Activated naive CD4-positive, alpha-beta T cell treated with anti-CD3 and anti-CD28 coated beads, Interleukin-2, amount 50 U/mL, for 24 hours (primary cell): Measurements from ENCODE around the gene TCEA3.
"Not testable (repeated sequence)": the region's sequence is repeated elsewhere in the genome, so short reads cannot be mapped to it uniquely, and the experiment has no call there.

Source experiments
- H3K27ac Mint-ChIP-seq: one replicate; pipeline ENCODE4 v1.8.0; 2021; ENCODE audit warnings: mild to moderate bottlenecking, mixed read lengths
- H3K27me3 Mint-ChIP-seq: one replicate; pipeline ENCODE4 v1.8.0; 2021; ENCODE audit warnings: mixed read lengths
- H3K36me3 Mint-ChIP-seq: one replicate; pipeline ENCODE4 v1.8.0; 2021; ENCODE audit warnings: mixed read lengths
- H3K4me1 Mint-ChIP-seq: one replicate; pipeline ENCODE4 v1.8.0; 2021; ENCODE audit warnings: mixed read lengths
- H3K4me3 Mint-ChIP-seq: one replicate; pipeline ENCODE4 v1.8.0; 2021; ENCODE audit warnings: mild to moderate bottlenecking, mixed read lengths
- H3K9me3 Mint-ChIP-seq: one replicate; pipeline ENCODE4 v1.8.0; 2021; ENCODE audit warnings: mixed read lengths

TCEA3 gene

DNA sequence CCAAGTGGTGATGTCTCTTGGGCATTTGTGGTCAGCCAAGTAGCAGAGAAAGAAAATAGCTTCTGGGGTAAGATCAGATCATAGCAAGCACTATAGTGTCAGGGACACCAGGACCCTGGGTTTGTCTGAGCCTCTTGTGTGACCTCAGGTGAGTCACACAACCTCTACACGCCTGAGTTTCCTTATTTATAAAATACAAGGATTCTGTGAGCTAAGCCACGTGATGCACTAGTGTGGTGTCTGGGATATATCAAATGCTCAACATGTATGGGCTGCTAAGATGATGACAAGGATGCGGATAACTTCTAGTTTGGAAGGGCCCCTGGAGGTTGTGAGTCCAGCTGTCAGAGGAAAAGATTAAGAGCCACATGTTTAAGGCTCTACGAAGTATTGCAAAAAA lies 30.4 kb downstream of the TCEA3 start:
- H3K27ac Mint-ChIP-seq: no peak overlapping the region
- H3K36me3 Mint-ChIP-seq: peaks cover 5% of the 10 kb centered on the region
- H3K4me1 Mint-ChIP-seq: no peaks in the 10 kb centered on the region
- H3K27me3 Mint-ChIP-seq: no peaks in the 10 kb centered on the region
- H3K9me3 Mint-ChIP-seq: no peaks in the 10 kb centered on the region
- H3K4me3 Mint-ChIP-seq: no peak overlapping the region

DNA sequence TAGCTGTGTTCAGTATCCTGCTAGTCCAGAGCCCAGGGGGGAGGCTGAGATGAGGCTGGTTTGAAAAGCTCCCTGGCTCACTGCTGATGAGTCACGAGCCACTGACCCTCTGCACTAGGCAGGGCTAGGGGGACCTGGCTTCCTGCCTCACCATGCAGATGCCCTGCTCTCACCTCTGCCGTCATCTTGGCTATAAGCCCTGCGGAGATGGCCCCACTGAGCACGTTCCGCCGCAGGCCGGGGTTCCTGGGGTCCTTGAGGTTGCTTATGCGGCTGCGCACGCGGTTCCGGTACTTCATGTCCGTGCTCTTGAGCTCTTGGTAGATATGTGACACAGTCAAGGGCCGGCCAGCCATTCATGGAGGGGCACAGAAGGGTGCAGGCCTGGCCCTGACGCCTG lies 30.8 kb downstream of the TCEA3 start:
- peaks cover 5% of the 10 kb centered on the region for H3K36me3 Mint-ChIP-seq
- no peaks in the 10 kb centered on the region for H3K9me3 Mint-ChIP-seq
- no peak overlapping the region for H3K4me3 Mint-ChIP-seq
- H3K27me3 Mint-ChIP-seq: no peaks in the 10 kb centered on the region
- H3K27ac Mint-ChIP-seq: no peak overlapping the region
- no peaks in the 10 kb centered on the region for H3K4me1 Mint-ChIP-seq

DNA sequence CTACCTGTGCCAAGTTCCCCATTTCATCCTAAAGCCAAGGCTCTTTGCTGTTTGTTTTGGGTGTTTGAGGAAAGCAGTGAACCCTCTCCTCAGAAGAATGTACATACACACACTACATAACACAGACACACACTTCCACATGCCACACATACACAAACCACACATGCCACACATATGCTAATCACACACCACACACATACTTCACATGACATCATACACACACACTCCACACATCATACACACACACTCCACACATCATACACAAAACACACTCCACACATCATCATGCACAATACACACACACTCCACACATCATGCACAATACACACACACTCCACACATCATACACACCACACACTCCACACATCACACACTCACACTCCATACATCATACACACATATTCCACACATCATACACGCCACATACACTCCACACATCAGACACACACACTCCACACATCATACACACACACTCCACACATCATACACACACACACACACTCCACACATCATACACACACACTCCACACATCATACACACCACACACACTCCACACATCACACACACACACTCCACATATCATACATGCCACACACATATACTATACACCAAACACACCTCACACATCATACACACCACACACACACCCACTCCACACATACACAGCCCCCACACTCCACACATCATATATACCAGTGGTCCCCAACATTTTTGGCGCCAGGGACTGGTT lies 32.3 kb downstream of the TCEA3 start:
- no peaks in the 10 kb centered on the region for H3K9me3 Mint-ChIP-seq
- no peak overlapping the region for H3K4me3 Mint-ChIP-seq
- no peaks in the 10 kb centered on the region for H3K4me1 Mint-ChIP-seq
- H3K27me3 Mint-ChIP-seq: no peaks in the 10 kb centered on the region
- H3K36me3 Mint-ChIP-seq: peaks cover 5% of the 10 kb centered on the region
- no peak overlapping the region for H3K27ac Mint-ChIP-seq

DNA sequence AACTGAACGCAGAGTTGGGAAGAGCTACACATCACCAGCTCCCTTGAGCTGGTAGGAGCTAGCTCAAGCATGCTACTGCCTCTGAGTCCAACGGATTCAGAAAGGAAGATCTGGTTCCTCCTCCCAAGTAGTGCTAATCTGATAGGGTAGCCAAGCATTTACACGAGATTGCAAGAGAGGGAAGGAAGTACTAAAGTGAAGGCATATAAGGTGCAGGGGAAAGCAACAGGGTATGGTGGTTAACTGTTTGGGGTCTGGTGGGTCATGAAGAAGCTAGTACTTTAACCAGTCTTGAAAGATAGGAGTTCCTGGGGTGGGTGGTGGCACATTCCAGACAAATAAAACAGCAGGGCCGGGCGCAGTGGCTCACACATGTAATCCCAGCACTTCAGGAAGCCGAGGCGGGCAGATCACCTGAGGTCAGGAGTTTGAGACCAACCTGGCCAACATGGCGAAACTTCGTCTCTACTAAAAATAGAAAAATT lies 34.7 kb downstream of the TCEA3 start:
- H3K27ac Mint-ChIP-seq: no peak overlapping the region
- H3K36me3 Mint-ChIP-seq: peaks cover 5% of the 10 kb centered on the region
- H3K27me3 Mint-ChIP-seq: no peaks in the 10 kb centered on the region
- no peak overlapping the region for H3K4me3 Mint-ChIP-seq
- H3K9me3 Mint-ChIP-seq: no peaks in the 10 kb centered on the region
- H3K4me1 Mint-ChIP-seq: no peaks in the 10 kb centered on the region

DNA sequence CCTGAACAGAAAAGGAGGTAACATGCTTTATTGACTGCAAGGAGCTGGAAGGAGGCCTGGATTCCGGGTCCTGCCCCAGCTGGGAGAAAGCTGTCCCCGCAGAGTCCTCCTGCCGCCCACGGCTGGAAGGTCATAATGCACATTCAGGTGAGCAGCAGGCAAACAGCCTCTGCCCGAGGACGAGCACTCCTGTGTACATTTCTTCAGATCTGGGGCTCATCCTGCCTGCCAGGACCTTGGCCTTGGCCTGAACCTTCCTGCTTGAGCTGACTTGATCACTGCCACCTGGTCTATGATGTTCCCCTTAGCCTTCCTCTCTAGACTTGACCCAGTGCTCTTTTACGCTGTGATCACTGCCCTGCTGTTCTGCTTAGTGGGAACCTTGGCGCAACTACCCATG lies 37.1 kb downstream of the TCEA3 start:
- H3K27ac Mint-ChIP-seq: no peak overlapping the region
- peaks cover 2% of the 10 kb centered on the region for H3K36me3 Mint-ChIP-seq
- H3K9me3 Mint-ChIP-seq: no peaks in the 10 kb centered on the region
- H3K4me3 Mint-ChIP-seq: no peak overlapping the region
- no peaks in the 10 kb centered on the region for H3K27me3 Mint-ChIP-seq
- no peaks in the 10 kb centered on the region for H3K4me1 Mint-ChIP-seq

DNA sequence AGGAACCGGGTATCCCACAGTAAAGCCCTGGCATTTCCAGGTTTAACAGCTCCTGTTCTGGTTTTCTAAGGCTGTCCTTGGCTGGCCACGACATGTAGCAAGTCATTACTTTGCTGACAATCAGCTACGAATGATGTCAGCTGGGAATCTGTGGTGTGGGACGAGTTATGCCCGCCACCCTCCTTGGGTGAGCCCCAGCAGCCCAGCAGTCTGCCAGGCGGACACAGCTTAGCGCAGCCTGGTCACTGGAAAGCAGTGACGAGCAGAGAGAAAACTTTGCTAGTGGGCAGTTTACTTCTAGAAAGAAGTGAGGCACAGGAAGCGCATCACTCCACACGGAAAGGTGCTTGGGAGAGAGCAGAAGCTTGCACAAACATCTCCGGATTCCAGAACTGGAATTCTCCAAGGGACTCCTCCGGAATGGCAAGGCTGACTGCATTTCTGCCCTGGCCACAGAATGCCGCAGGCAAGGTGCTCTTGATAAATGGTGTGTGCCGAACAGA lies 39.4 kb downstream of the TCEA3 start:
- no peaks in the 10 kb centered on the region for H3K9me3 Mint-ChIP-seq
- H3K4me1 Mint-ChIP-seq: no peaks in the 10 kb centered on the region
- H3K27me3 Mint-ChIP-seq: no peaks in the 10 kb centered on the region
- H3K27ac Mint-ChIP-seq: no peak overlapping the region
- H3K4me3 Mint-ChIP-seq: no peak overlapping the region
- peaks cover 4% of the 10 kb centered on the region for H3K36me3 Mint-ChIP-seq

DNA sequence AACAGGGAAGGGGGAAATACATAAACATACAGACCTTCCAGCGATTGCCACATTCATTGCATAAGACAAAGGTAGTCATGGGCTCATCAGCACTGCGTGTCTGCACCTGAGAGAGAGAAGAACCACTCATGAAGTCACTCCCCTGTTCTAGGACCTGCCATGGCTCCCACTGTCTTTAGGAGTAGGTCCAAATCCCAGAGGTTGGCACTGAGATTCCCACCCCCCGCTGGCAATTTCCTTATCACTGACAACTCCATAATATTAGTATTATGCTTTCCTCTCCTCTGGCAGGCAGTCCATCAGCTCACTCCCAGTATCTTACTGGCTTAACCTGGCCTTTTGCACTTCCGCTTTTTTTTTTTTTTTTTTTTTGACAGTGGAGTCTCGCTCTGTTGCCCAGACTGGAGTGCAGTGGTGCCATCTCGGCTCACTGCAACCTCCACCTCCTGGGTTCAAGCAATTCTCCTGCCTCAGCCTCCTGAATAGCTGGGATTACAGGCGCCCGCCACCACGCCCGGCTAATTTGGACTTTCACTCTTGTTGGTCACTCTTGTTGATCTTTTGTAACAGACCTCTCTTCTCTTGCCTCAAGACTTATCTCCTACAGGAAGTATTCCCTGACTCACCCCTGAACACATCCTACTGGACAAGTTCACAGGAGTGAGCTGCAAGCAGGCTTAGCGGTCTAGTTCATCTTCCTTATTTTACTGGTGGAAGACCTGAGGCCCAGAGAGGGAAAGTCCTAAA lies 40.1 kb downstream of the TCEA3 start:
- H3K4me1 Mint-ChIP-seq: no peaks in the 10 kb centered on the region
- H3K27me3 Mint-ChIP-seq: no peaks in the 10 kb centered on the region
- no peak overlapping the region for H3K27ac Mint-ChIP-seq
- H3K36me3 Mint-ChIP-seq: peaks cover 4% of the 10 kb centered on the region
- no peak overlapping the region for H3K4me3 Mint-ChIP-seq
- H3K9me3 Mint-ChIP-seq: no peaks in the 10 kb centered on the region

DNA sequence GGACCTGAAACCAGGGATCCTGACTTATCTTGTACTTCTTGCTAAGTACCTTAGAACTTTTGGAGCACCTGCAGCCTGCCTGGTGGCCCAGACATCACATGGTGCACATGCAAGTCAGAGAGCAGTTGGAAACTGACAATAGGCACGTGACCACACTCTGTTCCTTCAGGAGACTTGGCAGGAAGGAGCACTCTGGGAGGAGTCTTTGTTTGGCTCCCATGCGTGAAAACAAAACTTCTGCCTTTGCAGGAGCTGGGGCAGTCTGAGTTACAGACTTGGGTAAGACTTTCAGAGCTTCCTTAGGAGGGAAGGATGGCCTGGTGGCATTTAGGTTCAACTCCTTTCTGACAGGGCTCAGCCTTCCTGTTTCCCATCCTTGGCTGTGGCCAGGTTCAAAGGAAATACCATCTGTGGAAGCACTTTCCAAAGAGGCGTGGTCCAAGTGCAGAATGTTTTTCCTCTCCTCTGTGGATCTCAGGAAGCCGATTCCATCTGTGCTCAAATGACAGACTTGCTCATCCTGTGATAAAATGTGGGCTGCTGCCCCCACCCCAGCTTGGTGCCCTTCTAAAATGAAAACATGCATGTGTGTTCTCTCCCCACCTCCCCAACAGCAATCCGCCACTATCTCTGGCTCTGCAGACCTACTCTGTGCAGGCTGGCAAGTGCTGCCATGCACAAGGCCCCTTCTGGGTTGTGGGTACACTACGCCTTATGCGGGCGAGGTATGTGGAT lies 40.8 kb downstream of the TCEA3 start:
- Mint-ChIP-seq H3K4me3 (no peak overlapping the region), H3K4me1 (no peaks in the 10 kb centered on the region), H3K27me3 (no peaks in the 10 kb centered on the region), H3K36me3 (peaks cover 4% of the 10 kb centered on the region), H3K27ac (no peak overlapping the region), H3K9me3 (no peaks in the 10 kb centered on the region)

DNA sequence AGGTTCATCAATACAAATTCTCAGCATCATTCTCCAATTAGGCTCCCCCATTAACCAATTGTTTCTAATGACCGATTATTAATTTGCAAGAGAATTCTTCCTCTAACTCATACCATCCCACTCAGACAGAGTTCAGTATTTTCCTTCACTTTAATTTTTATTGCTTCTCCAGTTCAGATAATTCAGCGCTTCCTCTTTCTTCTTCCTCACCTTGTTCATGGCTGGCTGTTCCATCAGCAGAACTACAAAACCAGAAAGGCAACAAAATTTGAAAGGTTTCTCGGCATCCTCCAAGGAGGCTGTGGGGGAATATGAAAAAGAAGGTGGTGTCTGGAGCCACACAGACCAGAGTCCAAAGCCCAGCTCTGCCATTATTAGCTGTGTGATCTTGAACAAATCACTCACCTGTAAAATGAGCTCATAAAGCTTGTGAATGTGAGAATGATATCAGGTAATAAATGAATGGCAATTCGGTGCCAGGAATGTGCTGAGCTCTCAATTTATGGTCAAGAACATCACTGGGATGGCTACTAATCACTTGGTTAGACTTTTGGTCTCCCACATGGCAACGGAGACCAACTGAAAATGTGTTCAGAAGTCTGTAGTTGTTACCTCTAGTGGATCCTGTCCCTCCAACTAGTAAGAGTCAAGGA lies 43.2 kb downstream of the TCEA3 start:
- Mint-ChIP-seq H3K27ac (no peak overlapping the region), H3K9me3 (no peaks in the 10 kb centered on the region), H3K27me3 (no peaks in the 10 kb centered on the region), H3K4me3 (no peak overlapping the region), H3K4me1 (no peaks in the 10 kb centered on the region), H3K36me3 (peaks cover 2% of the 10 kb centered on the region)

DNA sequence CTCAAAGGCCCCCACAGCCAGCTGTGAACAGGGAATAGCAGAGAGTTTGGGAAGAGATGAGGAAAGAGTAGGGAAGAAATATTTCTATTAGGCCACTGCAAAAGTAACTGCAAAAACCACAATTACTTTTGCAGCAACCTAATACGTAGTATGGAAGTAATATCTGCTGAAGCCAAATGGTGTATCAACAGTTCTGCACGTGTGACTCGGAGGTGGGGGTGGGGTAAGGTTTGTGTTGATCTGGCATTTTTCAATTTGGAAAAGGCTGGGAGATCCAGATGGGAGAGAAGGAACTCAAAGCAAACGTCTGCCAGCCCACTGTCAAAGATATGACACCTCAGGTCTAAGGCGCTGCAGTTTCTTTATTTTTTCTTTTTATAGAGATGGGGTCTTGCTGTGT lies 43.8 kb downstream of the TCEA3 start:
- Mint-ChIP-seq H3K4me1 (no peaks in the 10 kb centered on the region), H3K27me3 (no peaks in the 10 kb centered on the region), H3K36me3 (peaks cover 2% of the 10 kb centered on the region), H3K27ac (no peak overlapping the region), H3K9me3 (no peaks in the 10 kb centered on the region), H3K4me3 (no peak overlapping the region)

DNA sequence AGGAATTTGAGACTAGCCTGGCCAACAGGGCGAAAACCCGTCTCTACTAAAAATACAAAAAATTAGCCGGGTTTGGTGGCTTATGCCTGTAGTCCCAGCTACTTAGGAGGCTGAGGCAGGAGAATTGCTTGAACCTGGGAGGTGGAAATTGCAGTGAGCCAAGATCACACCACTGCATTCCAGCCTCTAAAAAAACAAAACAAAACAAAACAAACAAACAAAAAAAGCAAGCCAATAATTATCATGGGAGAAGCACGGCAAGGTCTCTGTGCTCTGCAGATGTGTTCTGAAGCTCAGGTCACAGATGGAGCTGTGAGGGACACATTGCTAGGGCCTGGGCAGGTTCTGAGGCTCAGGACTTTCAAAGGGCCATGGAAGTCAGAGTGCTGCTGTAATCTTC lies 44.3 kb downstream of the TCEA3 start:
- not testable (repeated sequence) for H3K4me1 Mint-ChIP-seq, H3K36me3 Mint-ChIP-seq, H3K9me3 Mint-ChIP-seq, H3K27me3 Mint-ChIP-seq, H3K4me3 Mint-ChIP-seq, H3K27ac Mint-ChIP-seq

DNA sequence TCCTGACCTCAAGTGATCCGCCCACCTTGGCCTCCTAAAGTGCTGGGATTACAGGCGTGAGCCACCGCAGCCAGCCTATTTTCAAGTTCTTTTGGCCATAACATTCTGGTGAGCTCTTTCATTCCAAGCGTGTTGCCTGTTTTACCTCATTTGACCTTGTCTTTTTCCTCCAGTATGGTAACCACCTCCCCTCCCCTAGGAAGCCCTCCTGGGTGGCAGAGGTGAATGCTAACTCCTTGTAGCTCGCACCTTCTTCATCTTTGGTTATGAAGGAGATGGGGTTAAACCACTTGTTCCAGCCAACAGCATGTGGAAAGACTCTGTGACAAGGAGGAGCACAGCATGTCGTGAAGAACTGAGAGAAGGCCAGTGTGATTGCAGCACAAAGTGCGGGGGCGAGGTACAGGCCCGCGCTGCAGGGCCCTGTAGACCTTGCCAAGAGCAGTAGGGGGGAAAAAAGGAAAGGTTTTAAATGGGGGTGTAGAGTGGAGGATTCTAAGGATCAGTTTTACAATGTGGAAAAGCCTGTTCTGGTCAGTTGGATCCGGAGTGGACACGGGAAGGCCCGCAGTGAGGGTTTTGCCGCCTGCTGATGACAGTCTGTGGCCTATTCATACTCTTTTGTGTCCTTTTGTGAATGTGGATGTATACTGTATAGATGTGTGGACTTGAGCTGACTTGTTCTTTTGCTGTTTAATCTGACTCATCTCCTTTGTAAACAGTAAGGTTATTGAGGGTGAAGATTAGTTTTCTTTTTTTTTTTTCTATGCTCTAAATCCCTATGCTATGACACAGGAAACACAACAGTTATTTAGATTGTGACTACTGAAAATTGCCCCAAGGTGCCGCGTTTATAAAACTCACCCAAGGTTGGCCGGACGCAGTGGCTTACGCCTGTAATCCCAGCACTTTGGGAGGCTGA lies 47.4 kb downstream of the TCEA3 start:
- H3K4me1 Mint-ChIP-seq: no peaks in the 10 kb centered on the region
- H3K4me3 Mint-ChIP-seq: no peak overlapping the region
- peaks cover 2% of the 10 kb centered on the region for H3K36me3 Mint-ChIP-seq

DNA sequence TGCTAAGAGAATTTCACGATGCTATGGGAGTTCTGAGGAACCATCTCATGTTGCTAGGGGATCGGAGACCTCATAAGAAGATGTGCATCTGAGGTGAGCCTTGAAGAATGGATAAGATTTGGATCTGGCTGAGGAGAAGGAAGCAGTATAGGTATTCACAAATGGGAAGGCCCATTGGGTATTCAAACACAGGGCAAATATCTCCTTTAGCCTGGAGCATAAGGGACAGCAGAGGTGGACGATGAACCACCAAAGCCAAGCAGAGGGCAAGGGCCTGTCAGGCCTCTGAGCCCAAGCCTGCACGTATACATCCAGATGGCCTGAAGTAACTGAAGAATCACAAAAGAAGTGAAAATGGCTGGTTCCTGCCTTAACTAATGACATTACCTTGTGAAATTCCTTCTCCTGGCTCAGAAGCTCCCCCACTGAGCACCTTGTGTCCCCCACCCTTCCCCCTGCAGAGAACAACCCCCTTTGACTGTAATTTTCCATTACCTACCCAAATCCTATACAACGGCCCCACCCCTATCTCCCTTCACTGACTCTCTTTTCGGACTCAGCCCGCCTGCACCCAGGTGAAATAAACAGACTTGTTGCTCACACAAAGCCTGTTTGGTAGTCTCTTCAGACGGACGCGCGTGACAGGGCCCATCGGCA lies 50.3 kb downstream of the TCEA3 start:
- H3K27ac Mint-ChIP-seq, H3K27me3 Mint-ChIP-seq, H3K4me3 Mint-ChIP-seq, H3K9me3 Mint-ChIP-seq, H3K36me3 Mint-ChIP-seq: not testable (repeated sequence)
- H3K4me1 Mint-ChIP-seq: peaks cover 14% of the 10 kb centered on the region

More for the DNA sequence above, 47.4 kb downstream of the TCEA3 start:
- H3K27ac Mint-ChIP-seq: peak overlapping the region; percentile 51
- no peaks in the 10 kb centered on the region for H3K9me3 Mint-ChIP-seq
- H3K27me3 Mint-ChIP-seq: no peaks in the 10 kb centered on the region
